Heart right ventricle (tissue), 16 donors: ENCODE data around the gene RNF123. TPM values are rescaled to one million over a fixed set of nuclear protein-coding genes. Genes with fewer than 3 reads are reported as not detected.

Experiments used
- ATAC-seq, 8 donors: fragments of 200-7000 bp; cut with Tn5 transposase; one replicate each; pipeline ENCODE4 v1.9.1; 2020; ENCODE audit warnings: mild to moderate bottlenecking in 8 of 8, moderate library complexity in 8 of 8, moderate number of reproducible peaks in 1 of 8
- DNase-seq, 2 donors: peaks; one replicate each; pipeline ENCODE4 v3.0.0-alpha.2; 2020
- H3K27ac ChIP-seq, 10 donors: fragments of 200-600 bp; sonication (generic) in 2 of 10; one replicate each; pipeline versions ENCODE4 v1.5.0 to v1.8.0; 2020 to 2022; ENCODE audit warnings: mild to moderate bottlenecking in 3 of 10
- H3K27me3 ChIP-seq, 7 donors: fragments of 200-600 bp; one replicate each; pipeline ENCODE4 v1.8.0; 2021 to 2022; ENCODE audit warnings: mild to moderate bottlenecking in 2 of 7
- H3K36me3 ChIP-seq, 9 donors: fragments of 200-600 bp; sonication (generic) in 1 of 9; one replicate each; pipeline versions ENCODE4 v1.5.0 to v1.8.0; 2020 to 2022; ENCODE audit warnings: mild to moderate bottlenecking in 2 of 9
- H3K4me1 ChIP-seq, 9 donors: fragments of 200-600 bp; sonication (generic) in 1 of 9; one replicate each; pipeline versions ENCODE4 v1.5.0 to v1.8.0; 2020 to 2022; ENCODE audit warnings: mild to moderate bottlenecking in 4 of 9
- H3K4me3 ChIP-seq, 10 donors: fragments of 200-600 bp; sonication (generic) in 2 of 10; one replicate each; pipeline versions ENCODE4 v1.5.0 to v1.8.0; 2020 to 2022; ENCODE audit warnings: mild to moderate bottlenecking in 7 of 10, moderate library complexity in 2 of 10
- H3K9me3 ChIP-seq, 11 donors: fragments of 200-600 bp in 10 of 11; sonication (generic) in 2 of 11; one replicate each; pipeline versions ENCODE4 v1.5.0 to v1.8.0; 2013 to 2022; ENCODE audit warnings: mild to moderate bottlenecking in 2 of 11, control low read depth in 1 of 11, moderate library complexity in 1 of 11
- WGBS, 2 donors: extraction: QIAGEN DNeasy Blood & Tissue Kit; methylation state at CpG; one replicate each; pipeline ENCODE4 v1.1.7; 2013; ENCODE audit warnings: inconsistent platforms in 1 of 2; 5-methylcytosine and 5-hydroxymethylcytosine counted together
- intact Hi-C, 10 donors: fragments of 100-400 bp; cut with DNase I; formaldehyde crosslinking; loops; one replicate each; pipeline versions ENCODE4 v1.11.1 to v1.14.2; 2022
- polyA plus RNA-seq, 2 donors: library from polyadenylated mRNA; stranded (reverse); fragments of 200-250 nt; gene quantifications; one replicate each; pipeline ENCODE4 v1.2.3, GENCODE V29; 2013
- total RNA-seq, 10 donors: library from RNA; stranded (reverse); fragmentation: NEBNext Ultra II Directional in 3 of 10; extraction: Animal tissue kit (Norgen Biotek cat#: 25700) in 3 of 10; gene quantifications; one replicate each; pipeline versions ENCODE4 v1.2.1 to v1.2.4, GENCODE V29; 2021 to 2023
- TF ChIP-seq, protein P1 (sequence below), 9 donors: fragments of 200-600 bp; sonication (generic) in 2 of 9; IDR thresholded peaks; one replicate each; pipeline versions ENCODE4 v1.5.0 to v1.8.0; 2021 to 2022; ENCODE audit warnings: antibody characterized with exemption in 9 of 9, mild to moderate bottlenecking in 5 of 9, moderate library complexity in 1 of 9
- donor health status: Arrhythmogenic right ventricular cardiomyopathy.
- donor health status: ischemic (EF 13 %, LVEDD 7.1; RV severe dilation, severe dysfunction).
- donor health status: healthy with polysubstance abuse.
- donor health status: DM: no; HTN: yes; CAD: no.
- donor health status: DM: no; HTN: no; CAD: no.
- donor health status: ischemic (EF 25% LVEDD 6.9; RV normal size, moderate dysfunction).
- donor health status: ischemic (EF 25% LVEDD 5.7; RV mildly dilated, moderate dysfunction).
- donor health status: healthy.
- donor health status: DM: yes; HTN: yes; CAD: no.
- donor health status: Ischemic cardiomyopathy.
- donor health status: ischemic (EF 35%, LVEDD 5.7; RV mildly dilated, moderate dysfunction).
- donor health status: nonischemic (EF 11% LVEDD 7.7; RV severe dilation, severe dysfunction).
- donor health status: DM: yes; HTN: yes; CAD: no.
- donor health status: PGD.
- donor health status: ischemic (EF 29% LVEDD 5.4; RV normal size, mild dysfunction).
- donor health status: nonischemic (EF 23%, LVEDD 6.1; RV moderate dilation, normal function).

The RNF123 gene
- total and polyA plus RNA-seq, 12 donors: 23.6 to 61.8 (median 48.7) TPM

DNA sequence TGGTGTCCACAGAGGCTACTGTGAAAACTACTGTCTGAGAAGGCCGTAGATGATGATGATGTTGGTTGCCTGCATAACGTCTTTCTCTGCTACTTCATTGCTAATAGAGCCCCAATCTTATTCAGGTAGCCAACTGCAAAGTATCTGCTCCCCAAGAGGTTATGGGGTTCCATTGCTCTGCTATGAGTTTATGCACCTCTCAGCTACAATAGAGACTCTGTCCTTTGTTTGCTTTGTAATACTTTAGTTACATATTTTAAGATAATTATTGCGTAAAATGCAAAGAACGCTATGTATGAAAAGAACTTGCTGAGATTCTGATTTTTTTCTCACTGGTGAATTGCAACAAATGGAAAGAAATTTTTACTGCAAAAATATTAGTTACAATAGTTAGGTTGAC is 62.1 kb downstream of the RNF123 start:
- Histone ChIP-seq H3K36me3 (peaks cover 0 to 35% (median 0%) of the 10 kb centered on the region in 9 donors), H3K27ac (no peak overlapping the region), H3K4me1 (peaks cover 0 to 25% (median 12%) of the 10 kb centered on the region in 9 donors), H3K4me3 (no peak overlapping the region), H3K9me3 (no peaks in the 10 kb centered on the region), H3K27me3 (no peaks in the 10 kb centered on the region)
- intact Hi-C loops: no loop called here
- TF ChIP-seq, protein P1, sequence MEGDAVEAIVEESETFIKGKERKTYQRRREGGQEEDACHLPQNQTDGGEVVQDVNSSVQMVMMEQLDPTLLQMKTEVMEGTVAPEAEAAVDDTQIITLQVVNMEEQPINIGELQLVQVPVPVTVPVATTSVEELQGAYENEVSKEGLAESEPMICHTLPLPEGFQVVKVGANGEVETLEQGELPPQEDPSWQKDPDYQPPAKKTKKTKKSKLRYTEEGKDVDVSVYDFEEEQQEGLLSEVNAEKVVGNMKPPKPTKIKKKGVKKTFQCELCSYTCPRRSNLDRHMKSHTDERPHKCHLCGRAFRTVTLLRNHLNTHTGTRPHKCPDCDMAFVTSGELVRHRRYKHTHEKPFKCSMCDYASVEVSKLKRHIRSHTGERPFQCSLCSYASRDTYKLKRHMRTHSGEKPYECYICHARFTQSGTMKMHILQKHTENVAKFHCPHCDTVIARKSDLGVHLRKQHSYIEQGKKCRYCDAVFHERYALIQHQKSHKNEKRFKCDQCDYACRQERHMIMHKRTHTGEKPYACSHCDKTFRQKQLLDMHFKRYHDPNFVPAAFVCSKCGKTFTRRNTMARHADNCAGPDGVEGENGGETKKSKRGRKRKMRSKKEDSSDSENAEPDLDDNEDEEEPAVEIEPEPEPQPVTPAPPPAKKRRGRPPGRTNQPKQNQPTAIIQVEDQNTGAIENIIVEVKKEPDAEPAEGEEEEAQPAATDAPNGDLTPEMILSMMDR (IDR thresholded peaks at IDR 0.05): no peak
- no peak for DNase-seq
- 95 to 97% methylated on average over 4 of the region's 4 CpGs for WGBS, 2 donors
- no peak for ATAC-seq

DNA sequence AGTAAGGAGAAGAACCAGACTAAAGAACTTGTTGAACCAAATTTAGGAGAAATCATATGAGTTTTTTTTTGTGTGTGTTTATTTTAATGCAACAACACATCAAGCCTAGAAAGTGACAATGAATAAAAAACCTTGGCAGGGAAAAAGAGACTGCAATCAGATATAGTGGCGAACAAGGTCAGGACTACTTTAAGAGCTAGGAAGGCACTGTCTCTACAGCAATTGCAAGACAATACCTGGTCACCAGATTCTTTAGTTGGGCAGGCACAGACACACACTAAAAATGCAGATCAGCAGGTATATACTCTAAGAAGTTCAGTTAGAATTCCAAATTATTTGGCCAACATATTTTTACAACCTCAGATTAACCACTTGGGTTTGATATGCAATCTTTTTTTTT is 65.2 kb downstream of the RNF123 start:
- ATAC-seq (no peak), DNase-seq (no peak)
- H3K27ac ChIP-seq: no peak overlapping the region
- WGBS, 2 donors: 45 to 71% methylated on average over 1 of the region's 1 CpG
- H3K27me3 ChIP-seq: no peaks in the 10 kb centered on the region
- peaks cover 0 to 8% (median 0%) of the 10 kb centered on the region in 9 donors for H3K36me3 ChIP-seq
- H3K4me3 ChIP-seq: no peak overlapping the region
- peaks cover 0 to 36% (median 11%) of the 10 kb centered on the region in 9 donors for H3K4me1 ChIP-seq
- intact Hi-C loops: no loop called here
- no peaks in the 10 kb centered on the region for H3K9me3 ChIP-seq
- TF ChIP-seq, protein P1 (IDR thresholded peaks at IDR 0.05): no peak

DNA sequence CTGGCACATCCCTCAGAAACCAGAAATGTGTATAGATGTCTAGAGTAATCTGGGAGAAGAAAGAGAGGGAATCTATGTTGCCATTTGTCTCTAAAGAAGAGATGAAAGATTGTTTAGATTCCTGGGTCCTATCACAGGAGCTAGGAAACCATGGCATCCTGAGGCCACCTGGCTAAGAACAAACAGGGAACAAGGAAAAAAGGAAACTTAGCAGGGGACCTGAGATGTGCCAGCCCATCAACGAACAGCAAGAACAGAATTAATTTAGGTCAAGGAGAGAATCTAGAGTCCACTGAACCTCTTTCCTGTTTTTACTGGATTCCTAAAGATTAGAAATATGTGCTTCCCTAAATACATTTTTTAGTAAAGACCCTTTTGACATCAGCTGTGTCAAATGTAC is 66.7 kb downstream of the RNF123 start:
- TF ChIP-seq, protein P1 (IDR thresholded peaks at IDR 0.05): no peak
- no peak for ATAC-seq
- Histone ChIP-seq H3K4me3 (no peak overlapping the region), H3K4me1 (peaks cover 0 to 39% (median 7%) of the 10 kb centered on the region in 9 donors), H3K36me3 (peaks cover 0 to 9% (median 0%) of the 10 kb centered on the region in 9 donors), H3K27ac (no peak overlapping the region), H3K27me3 (no peaks in the 10 kb centered on the region), H3K9me3 (no peaks in the 10 kb centered on the region)
- intact Hi-C loops: no loop called here
- WGBS, 2 donors: 69 to 75% methylated on average over 1 of the region's 1 CpG
- DNase-seq: no peak

DNA sequence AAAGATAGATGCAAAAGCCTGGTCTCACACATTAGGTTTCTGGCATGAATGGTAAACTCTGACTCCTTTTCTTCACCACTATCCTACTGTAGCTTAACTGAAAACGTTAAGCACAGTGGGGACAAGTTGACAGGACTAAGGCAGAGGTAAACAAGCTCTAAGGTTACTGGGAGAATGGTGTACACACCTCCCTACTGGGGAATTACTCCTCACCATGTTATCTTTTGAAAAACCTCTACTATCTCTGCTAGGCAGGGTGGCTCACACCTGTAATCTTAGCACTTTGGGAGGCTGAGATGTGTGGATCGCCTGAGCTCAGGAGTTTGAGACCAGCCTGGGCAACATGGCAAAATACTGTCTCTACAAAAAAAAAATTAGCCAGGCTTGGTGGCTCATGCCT is 67.8 kb downstream of the RNF123 start:
- Histone ChIP-seq H3K27ac (no peak overlapping the region), H3K36me3 (peaks cover 0 to 14% (median 0%) of the 10 kb centered on the region in 9 donors), H3K27me3 (no peaks in the 10 kb centered on the region), H3K4me1 (peaks cover 0 to 39% (median 7%) of the 10 kb centered on the region in 9 donors), H3K9me3 (no peaks in the 10 kb centered on the region), H3K4me3 (no peak overlapping the region)
- 61 to 66% methylated on average over 2 of the region's 2 CpGs for WGBS, 2 donors
- TF ChIP-seq, protein P1 (IDR thresholded peaks at IDR 0.05): no peak
- ATAC-seq (no peak), DNase-seq (no peak)
- intact Hi-C loops: no loop called here
